Esophagus squamous epithelium (tissue), 5 donors: ENCODE data around the gene PLAAT1. TPM values are rescaled to one million over a fixed set of nuclear protein-coding genes. Genes with fewer than 3 reads are reported as not detected.

ENCODE experiments used
- DNase-seq: peaks from one replicate; lab custom pipeline; 2025; lab: John Stamatoyannopoulos, UW
- H3K27ac ChIP-seq, 4 donors: fragments of 200-600 bp; sonication (generic); one replicate each; pipeline ENCODE4 v1.5.1; 2016 to 2019; ENCODE audit warnings: mild to moderate bottlenecking in 1 of 4
- H3K27me3 ChIP-seq, 4 donors: fragments of 200-600 bp; sonication (generic); 1 replicate in 3 of 4; 2 replicates in 1 of 4; pipeline versions ENCODE4 v1.5.1 to v1.6.0; 2017 to 2021; ENCODE audit warnings: antibody characterized with exemption in 1 of 4
- H3K36me3 ChIP-seq, 3 donors: fragments of 200-600 bp; sonication (generic); one replicate each; pipeline ENCODE4 v1.5.1; 2016 to 2019
- H3K4me1 ChIP-seq, 3 donors: fragments of 200-600 bp; sonication (generic); one replicate each; pipeline ENCODE4 v1.5.1; 2017 to 2019
- H3K4me3 ChIP-seq, 4 donors: fragments of 200-600 bp; sonication (generic); 1 replicate in 3 of 4; 2 replicates in 1 of 4; pipeline ENCODE4 v1.5.1; 2016 to 2019; ENCODE audit warnings: mild to moderate bottlenecking in 2 of 4, moderate library complexity in 1 of 4
- H3K9me3 ChIP-seq, 3 donors: fragments of 200-600 bp; sonication (generic); one replicate each; pipeline ENCODE4 v1.5.1; 2016 to 2019
- CTCF ChIP-seq, 6 experiments: fragments of 450-650 bp in 4 of 6; fragments of 200-600 bp in 2 of 6; sonication (generic) in 2 of 6; IDR thresholded peaks; one replicate each; pipeline ENCODE4 v1.5.1; 2016 to 2019; ENCODE audit warnings: antibody characterized with exemption in 6 of 6, mild to moderate bottlenecking in 4 of 6, moderate library complexity in 4 of 6
- POLR2A ChIP-seq, 4 donors: fragments of 450-650 bp; IDR thresholded peaks; one replicate each; pipeline ENCODE4 v1.6.1; 2017; ENCODE audit warnings: antibody characterized with exemption in 4 of 4, mild to moderate bottlenecking in 4 of 4, moderate library complexity in 3 of 4
- WGBS, 2 donors: methylation state at CpG; one replicate each; pipeline ENCODE4 v1.1.5; 2018; 5-methylcytosine and 5-hydroxymethylcytosine counted together
- intact Hi-C: fragments of 100-400 bp; cut with DNase I; formaldehyde crosslinking; loops from one replicate; pipeline ENCODE4 v1.15.0; 2022
- total RNA-seq, 4 donors: library from RNA; depleted of rRNA; stranded (reverse); fragments of >200 nt; gene quantifications; one replicate each; pipeline ENCODE4 v1.1.0, GENCODE V29; 2016
- donor health status: DM: yes; HTN: yes; CAD: no.

PLAAT1 gene
- total RNA-seq, 4 donors from 2014 or later: 3.4 to 10.2 (median 5.9) TPM

GRCh38 chr3:193248848-193249468 lies 7.9 kb downstream of the PLAAT1 start:
- peaks cover 0 to 21% (median 21%) of the 10 kb centered on the region in 3 donors for H3K9me3 ChIP-seq
- no peak overlapping the region for H3K27ac ChIP-seq
- no peaks in the 10 kb centered on the region for H3K27me3 ChIP-seq
- H3K4me3 ChIP-seq: no peak overlapping the region
- DNase-seq: no peak
- H3K36me3 ChIP-seq: no peaks in the 10 kb centered on the region
- TF ChIP-seq CTCF (IDR thresholded peaks at IDR 0.05) (no peak), POLR2A (IDR thresholded peaks at IDR 0.05) (no peak)
- intact Hi-C loops: no loop called here
- H3K4me1 ChIP-seq: peaks cover 4 to 18% (median 5%) of the 10 kb centered on the region in 3 donors
- 69 to 88% methylated on average over 2 of the region's 2 CpGs for WGBS, 2 donors

- Histone ChIP-seq H3K4me3 (peak overlapping the region in 1 of 4 donors; percentile 7), H3K27me3 (no peaks in the 10 kb centered on the region), H3K9me3 (peaks cover 0 to 21% (median 21%) of the 10 kb centered on the region in 3 donors), H3K4me1 (peaks cover 4 to 18% (median 5%) of the 10 kb centered on the region in 3 donors), H3K27ac (peak overlapping the region in 3 of 4 donors; percentile 70 to 72 (median 72)), H3K36me3 (no peaks in the 10 kb centered on the region)
- WGBS, 2 donors: 20 to 56% methylated on average over 1 to 3 of the region's 4 CpGs
- intact Hi-C loops: no loop called here
- no peak for TF ChIP-seq CTCF (IDR thresholded peaks at IDR 0.05)
- TF ChIP-seq POLR2A (IDR thresholded peaks at IDR 0.05): no peak
- no peak for DNase-seq
These were observed 9.5 kb downstream of the PLAAT1 start for GRCh38 chr3:193250492-193250891.

GRCh38 chr3:193253986-193254660 lies 13.1 kb downstream of the PLAAT1 start:
- Histone ChIP-seq H3K4me1 (peaks cover 4 to 18% (median 5%) of the 10 kb centered on the region in 3 donors), H3K4me3 (no peak overlapping the region), H3K27ac (no peak overlapping the region), H3K9me3 (peaks cover 0 to 10% (median 10%) of the 10 kb centered on the region in 3 donors), H3K27me3 (no peaks in the 10 kb centered on the region), H3K36me3 (no peaks in the 10 kb centered on the region)
- intact Hi-C loops: no loop called here
- no peak for DNase-seq
- TF ChIP-seq POLR2A (IDR thresholded peaks at IDR 0.05): no peak
- no peak for TF ChIP-seq CTCF (IDR thresholded peaks at IDR 0.05)
- WGBS, 2 donors: 42 to 48% methylated on average over 3 of the region's 3 CpGs

- Histone ChIP-seq H3K36me3 (no peaks in the 10 kb centered on the region), H3K9me3 (no peaks in the 10 kb centered on the region), H3K27me3 (no peaks in the 10 kb centered on the region), H3K4me1 (no peaks in the 10 kb centered on the region), H3K27ac (no peak overlapping the region), H3K4me3 (no peak overlapping the region)
- intact Hi-C loops: no loop called here
- no peak for DNase-seq
- TF ChIP-seq POLR2A (IDR thresholded peaks at IDR 0.05) (no peak), CTCF (IDR thresholded peaks at IDR 0.05) (no peak)
- 86 to 100% methylated on average over 1 of the region's 1 CpG for WGBS, 2 donors
These were observed 20.9 kb downstream of the PLAAT1 start for GRCh38 chr3:193261970-193262369.

GRCh38 chr3:193262707-193263106 lies 21.7 kb downstream of the PLAAT1 start:
- intact Hi-C loops: no loop called here

More at GRCh38 chr3:193262707-193263106, 21.7 kb downstream of the PLAAT1 start:
- Histone ChIP-seq H3K27ac (no peak overlapping the region), H3K4me3 (no peak overlapping the region), H3K4me1 (no peaks in the 10 kb centered on the region), H3K9me3 (no peaks in the 10 kb centered on the region), H3K36me3 (no peaks in the 10 kb centered on the region), H3K27me3 (no peaks in the 10 kb centered on the region)
- no peak for DNase-seq
- TF ChIP-seq CTCF (IDR thresholded peaks at IDR 0.05): no peak
- no peak for TF ChIP-seq POLR2A (IDR thresholded peaks at IDR 0.05)
- WGBS, 2 donors: 77 to 81% methylated on average over 5 of the region's 5 CpGs
